Large intestine (tissue), 3 donors: ENCODE results near the gene CBR1. TPM values are rescaled to one million over a fixed set of nuclear protein-coding genes. Genes with fewer than 3 reads are reported as not detected.

Experiments used
- DNase-seq, 2 donors: peaks; one replicate each; pipeline versions ENCODE4 v3.0.0 to v3.0.0-alpha.2; 2013
- H3K27ac ChIP-seq: one replicate; pipeline ENCODE4 v1.5.1; 2013; ENCODE audit warnings: low read length
- H3K27me3 ChIP-seq: 2 replicates; pipeline ENCODE4 v1.6.1; 2013; ENCODE audit warnings: low read length; ENCODE audit not compliant: control insufficient read depth, insufficient read depth
- H3K36me3 ChIP-seq: 2 replicates; pipeline ENCODE4 v1.6.1; 2013; ENCODE audit warnings: low read length; ENCODE audit not compliant: control insufficient read depth, insufficient read depth
- H3K4me1 ChIP-seq: one replicate; pipeline ENCODE4 v1.6.1; 2013; ENCODE audit warnings: low read length; ENCODE audit not compliant: control insufficient read depth, insufficient read depth
- H3K4me3 ChIP-seq: one replicate; pipeline ENCODE4 v1.5.1; 2013; ENCODE audit warnings: low read length
- H3K9me3 ChIP-seq: one replicate; pipeline ENCODE4 v1.6.1; 2013; ENCODE audit warnings: mild to moderate bottlenecking, low read depth, low read length, moderate library complexity; ENCODE audit not compliant: control insufficient read depth
- WGBS: methylation state at CpG from one replicate; pipeline ENCODE4 v1.1.5; 2013; ENCODE audit warnings: low lambda C conversion rate; ENCODE audit not compliant: insufficient coverage; 5-methylcytosine and 5-hydroxymethylcytosine counted together
- polyA plus RNA-seq: library from polyadenylated mRNA; unstranded; fragments of 120-200 nt; gene quantifications from one replicate; pipeline ENCODE4 v1.2.1, GENCODE V29; 2013

The CBR1 gene
- polyA plus RNA-seq, 1 donor: 82.6 TPM

- Histone ChIP-seq H3K27me3 (no peaks in the 10 kb centered on the region), H3K9me3 (no peaks in the 10 kb centered on the region), H3K4me3 (no peak overlapping the region), H3K36me3 (peaks cover 6% of the 10 kb centered on the region), H3K4me1 (peaks cover 11% of the 10 kb centered on the region), H3K27ac (no peak overlapping the region)
- peak in 1 of 2 donors; percentile 10 for DNase-seq
- WGBS: no CpG with 5 or more reads among the region's 16 CpGs
Measured at GRCh38 chr21:36030581-36031189, 39.1 kb upstream of the CBR1 start.

- Histone ChIP-seq H3K4me3 (no peak overlapping the region), H3K27me3 (no peaks in the 10 kb centered on the region), H3K9me3 (no peaks in the 10 kb centered on the region), H3K27ac (no peak overlapping the region), H3K36me3 (peaks cover 17% of the 10 kb centered on the region), H3K4me1 (peaks cover 12% of the 10 kb centered on the region)
- no peak for DNase-seq
- 100% methylated on average over 1 of the region's 28 CpGs for WGBS
Measured at GRCh38 chr21:36032647-36033406, 37.0 kb upstream of the CBR1 start.

GRCh38 chr21:36034211-36034913 is 35.5 kb upstream of the CBR1 start:
- Histone ChIP-seq H3K4me3 (no peak overlapping the region), H3K27me3 (no peaks in the 10 kb centered on the region), H3K9me3 (no peaks in the 10 kb centered on the region), H3K4me1 (peaks cover 12% of the 10 kb centered on the region), H3K36me3 (peaks cover 31% of the 10 kb centered on the region), H3K27ac (no peak overlapping the region)
- WGBS: no CpG with 5 or more reads among the region's 16 CpGs
- DNase-seq: no peak

GRCh38 chr21:36035381-36035791 is 34.4 kb upstream of the CBR1 start:
- H3K36me3 ChIP-seq: peaks cover 41% of the 10 kb centered on the region
- peak; percentile 58 to 73 for DNase-seq
- H3K27ac ChIP-seq: peak overlapping the region; percentile 30
- peaks cover 9% of the 10 kb centered on the region for H3K4me1 ChIP-seq
- H3K27me3 ChIP-seq: no peaks in the 10 kb centered on the region
- H3K9me3 ChIP-seq: no peaks in the 10 kb centered on the region
- no peak overlapping the region for H3K4me3 ChIP-seq
- no CpG with 5 or more reads among the region's 10 CpGs for WGBS

GRCh38 chr21:36038701-36039497 is 30.9 kb upstream of the CBR1 start:
- Histone ChIP-seq H3K27me3 (no peaks in the 10 kb centered on the region), H3K4me1 (peaks cover 6% of the 10 kb centered on the region), H3K4me3 (no peak overlapping the region), H3K9me3 (no peaks in the 10 kb centered on the region), H3K36me3 (peaks cover 63% of the 10 kb centered on the region), H3K27ac (no peak overlapping the region)
- no peak for DNase-seq
- 100% methylated on average over 4 of the region's 17 CpGs for WGBS

GRCh38 chr21:36039861-36040260 is 30.0 kb upstream of the CBR1 start:
- Histone ChIP-seq H3K4me1 (peaks cover 6% of the 10 kb centered on the region), H3K36me3 (peaks cover 66% of the 10 kb centered on the region), H3K9me3 (no peaks in the 10 kb centered on the region), H3K27ac (no peak overlapping the region), H3K27me3 (no peaks in the 10 kb centered on the region), H3K4me3 (no peak overlapping the region)
- no CpG with 5 or more reads among the region's 6 CpGs for WGBS
- no peak for DNase-seq

- Histone ChIP-seq H3K4me1 (peaks cover 3% of the 10 kb centered on the region), H3K9me3 (no peaks in the 10 kb centered on the region), H3K4me3 (no peak overlapping the region), H3K27me3 (no peaks in the 10 kb centered on the region), H3K36me3 (peaks cover 71% of the 10 kb centered on the region), H3K27ac (no peak overlapping the region)
- DNase-seq: no peak
- WGBS: no CpG with 5 or more reads among the region's 2 CpGs
Measured at GRCh38 chr21:36040389-36040788, 29.4 kb upstream of the CBR1 start.

GRCh38 chr21:36041910-36042309 is 27.9 kb upstream of the CBR1 start:
- no peaks in the 10 kb centered on the region for H3K4me1 ChIP-seq
- H3K27me3 ChIP-seq: no peaks in the 10 kb centered on the region
- no CpG with 5 or more reads among the region's 1 CpG for WGBS
- no peak overlapping the region for H3K27ac ChIP-seq
- peaks cover 69% of the 10 kb centered on the region for H3K36me3 ChIP-seq
- no peaks in the 10 kb centered on the region for H3K9me3 ChIP-seq
- DNase-seq: no peak
- no peak overlapping the region for H3K4me3 ChIP-seq

GRCh38 chr21:36044056-36044455 is 25.8 kb upstream of the CBR1 start:
- Histone ChIP-seq H3K27me3 (no peaks in the 10 kb centered on the region), H3K4me1 (no peaks in the 10 kb centered on the region), H3K36me3 (peaks cover 69% of the 10 kb centered on the region), H3K27ac (no peak overlapping the region), H3K9me3 (no peaks in the 10 kb centered on the region), H3K4me3 (no peak overlapping the region)
- no CpG with 5 or more reads among the region's 10 CpGs for WGBS
- DNase-seq: no peak

- H3K9me3 ChIP-seq: no peaks in the 10 kb centered on the region
- no peaks in the 10 kb centered on the region for H3K27me3 ChIP-seq
- H3K36me3 ChIP-seq: peaks cover 69% of the 10 kb centered on the region
- DNase-seq: no peak
- H3K4me3 ChIP-seq: no peak overlapping the region
- no CpG with 5 or more reads among the region's 1 CpG for WGBS
- H3K27ac ChIP-seq: no peak overlapping the region
- H3K4me1 ChIP-seq: no peaks in the 10 kb centered on the region
Measured at GRCh38 chr21:36045993-36046392, 23.8 kb upstream of the CBR1 start.
